Smooth muscle cell (in vitro differentiated cells): ENCODE data around the gene RTP5. TPM values are rescaled to one million over a fixed set of nuclear protein-coding genes. Genes with fewer than 3 reads are reported as not detected.
"Not testable (repeated sequence)": the region's sequence is repeated elsewhere in the genome, so short reads cannot be mapped to it uniquely, and the experiment has no call there.

Source experiments
- DNase-seq: peaks from one replicate; lab custom pipeline; 2025; ENCODE audit not compliant: unreplicated experiment; lab: John Stamatoyannopoulos, UW
- H2AFZ ChIP-seq: fragments of 200-600 bp; sonication (generic); 2 replicates; pipeline ENCODE4 v1.6.0; 2016; ENCODE audit warnings: antibody characterized with exemption, low read depth, mild to moderate bottlenecking
- H3F3A ChIP-seq: fragments of 200-600 bp; sonication (generic); 2 replicates; pipeline ENCODE4 v1.6.0; 2017; ENCODE audit warnings: antibody characterized with exemption, low read depth
- H3K27ac ChIP-seq: fragments of 200-600 bp; sonication (generic); 2 replicates; pipeline ENCODE4 v1.5.1; 2016; ENCODE audit warnings: low read depth, mild to moderate bottlenecking
- H3K27me3 ChIP-seq: fragments of 200-600 bp; sonication (generic); 2 replicates; pipeline ENCODE4 v1.6.1; 2016; ENCODE audit warnings: low read depth, mild to moderate bottlenecking
- H3K36me3 ChIP-seq: fragments of 200-600 bp; sonication (generic); 2 replicates; pipeline ENCODE4 v1.5.1; 2016; ENCODE audit warnings: low read depth
- H3K4me1 ChIP-seq: fragments of 200-600 bp; sonication (generic); 2 replicates; pipeline ENCODE4 v1.5.1; 2016; ENCODE audit warnings: low read depth
- H3K4me2 ChIP-seq: fragments of 200-600 bp; sonication (generic); 2 replicates; pipeline ENCODE4 v1.6.0; 2016; ENCODE audit warnings: mild to moderate bottlenecking
- H3K4me3 ChIP-seq: fragments of 200-600 bp; sonication (generic); 2 replicates; pipeline ENCODE4 v1.5.1; 2016; ENCODE audit warnings: mild to moderate bottlenecking
- H3K79me2 ChIP-seq: fragments of 200-600 bp; sonication (generic); 2 replicates; pipeline ENCODE4 v1.6.0; 2016; ENCODE audit warnings: low read depth, mild to moderate bottlenecking
- H3K9ac ChIP-seq: fragments of 200-600 bp; sonication (generic); 2 replicates; pipeline ENCODE4 v1.6.0; 2016; ENCODE audit warnings: low read depth
- H3K9me3 ChIP-seq: fragments of 200-600 bp; sonication (generic); replicated peaks from 2 replicates; pipeline ENCODE4 v1.5.1; 2016; ENCODE audit warnings: low read depth
- H4K20me1 ChIP-seq: fragments of 200-600 bp; sonication (generic); 2 replicates; pipeline ENCODE4 v1.6.0; 2016; ENCODE audit warnings: low read depth
- CTCF ChIP-seq: fragments of 200-600 bp; sonication (generic); IDR thresholded peaks from 2 replicates; pipeline ENCODE4 v1.5.1; 2017; ENCODE audit warnings: borderline replicate concordance, mild to moderate bottlenecking, antibody characterized with exemption; ENCODE audit not compliant: insufficient read depth, poor library complexity, severe bottlenecking
- WGBS: methylation state at CpG from one replicate; pipeline ENCODE4 v1.1.7; 2016; ENCODE audit warnings: low lambda C conversion rate; 5-methylcytosine and 5-hydroxymethylcytosine counted together
- polyA plus RNA-seq: library from polyadenylated mRNA; unstranded; fragments of >200 nt; fragmentation: Nextera tagmentation; extraction: Ambion mirVana; gene quantifications from 2 replicates; pipeline ENCODE4 v1.2.1, GENCODE V29; 2016
- total RNA-seq: library from RNA; depleted of rRNA; stranded (reverse); fragments of >200 nt; gene quantifications from 2 replicates; pipeline ENCODE4 v1.2.3, GENCODE V29; 2014

RTP5 gene
- total RNA-seq: not detected in 2 replicates
- not detected in 2 replicates for polyA plus RNA-seq

GRCh38 chr2:241869087-241869961 lies at the start of gene RTP5:
RTP5 (plus strand) TSS chr2:241869729; CDS start chr2:241869757, 28 bp downstream.
- no peaks in the 10 kb centered on the region for H3K36me3 ChIP-seq
- H4K20me1 ChIP-seq: no peaks in the 10 kb centered on the region
- H3K9me3 ChIP-seq: no peaks in the 10 kb centered on the region
- WGBS: 88% methylated on average over 33 of the region's 33 CpGs
- H3K4me3 ChIP-seq: no peak within 1 kb of the TSS
- no peaks in the 10 kb centered on the region for H3F3A ChIP-seq
- H2AFZ ChIP-seq: no peak within 1 kb of the TSS
- H3K9ac ChIP-seq: no peak within 1 kb of the TSS
- no peak for DNase-seq
- no peak within 1 kb of the TSS for H3K27ac ChIP-seq
- no peak within 1 kb of the TSS for H3K4me2 ChIP-seq
- TF ChIP-seq CTCF: no peak
- H3K4me1 ChIP-seq: no peaks in the 10 kb centered on the region
- H3K27me3 ChIP-seq: no peaks in the 10 kb centered on the region
- no peaks in the 10 kb centered on the region for H3K79me2 ChIP-seq

- H4K20me1 ChIP-seq, H3K79me2 ChIP-seq, H3K4me1 ChIP-seq, H3K4me2 ChIP-seq, H3K9me3 ChIP-seq, H3K9ac ChIP-seq, H3K27ac ChIP-seq, H3K36me3 ChIP-seq, H3F3A ChIP-seq, H3K4me3 ChIP-seq, H3K27me3 ChIP-seq, H2AFZ ChIP-seq, DNase-seq: not testable (repeated sequence)
- 89% methylated on average over 27 of the region's 27 CpGs for WGBS
Measured at GRCh38 chr2:241819947-241820624, 49.4 kb upstream of the RTP5 start.

GRCh38 chr2:241820625-241821384 lies 48.7 kb upstream of the RTP5 start:
- no peak overlapping the region for H3K4me3 ChIP-seq
- no peaks in the 10 kb centered on the region for H3K27me3 ChIP-seq
- WGBS: 91% methylated on average over 26 of the region's 31 CpGs
- H3K9ac ChIP-seq: no peak overlapping the region
- TF ChIP-seq CTCF: no peak
- H3K4me1 ChIP-seq: no peaks in the 10 kb centered on the region
- no peaks in the 10 kb centered on the region for H3K36me3 ChIP-seq
- H3K4me2 ChIP-seq: no peak overlapping the region
- peaks cover 7% of the 10 kb centered on the region for H3F3A ChIP-seq
- H2AFZ ChIP-seq: no peak overlapping the region
- no peaks in the 10 kb centered on the region for H3K79me2 ChIP-seq
- H4K20me1 ChIP-seq: no peaks in the 10 kb centered on the region
- H3K9me3 ChIP-seq: no peaks in the 10 kb centered on the region
- DNase-seq: no peak
- H3K27ac ChIP-seq: no peak overlapping the region
